GM19025 (cell line): ENCODE data around the gene SLC29A2.
"Not testable (repeated sequence)": the region's sequence is repeated elsewhere in the genome, so short reads cannot be mapped to it uniquely, and the experiment has no call there.

Experiments
- ATAC-seq: cut with Tn5 transposase; IDR thresholded peaks from one replicate; pipeline ENCODE4 v1.9.1; 2021; ENCODE audit warnings: mild to moderate bottlenecking, low read depth, moderate library complexity; ENCODE audit not compliant: unreplicated experiment

The SLC29A2 gene

DNA sequence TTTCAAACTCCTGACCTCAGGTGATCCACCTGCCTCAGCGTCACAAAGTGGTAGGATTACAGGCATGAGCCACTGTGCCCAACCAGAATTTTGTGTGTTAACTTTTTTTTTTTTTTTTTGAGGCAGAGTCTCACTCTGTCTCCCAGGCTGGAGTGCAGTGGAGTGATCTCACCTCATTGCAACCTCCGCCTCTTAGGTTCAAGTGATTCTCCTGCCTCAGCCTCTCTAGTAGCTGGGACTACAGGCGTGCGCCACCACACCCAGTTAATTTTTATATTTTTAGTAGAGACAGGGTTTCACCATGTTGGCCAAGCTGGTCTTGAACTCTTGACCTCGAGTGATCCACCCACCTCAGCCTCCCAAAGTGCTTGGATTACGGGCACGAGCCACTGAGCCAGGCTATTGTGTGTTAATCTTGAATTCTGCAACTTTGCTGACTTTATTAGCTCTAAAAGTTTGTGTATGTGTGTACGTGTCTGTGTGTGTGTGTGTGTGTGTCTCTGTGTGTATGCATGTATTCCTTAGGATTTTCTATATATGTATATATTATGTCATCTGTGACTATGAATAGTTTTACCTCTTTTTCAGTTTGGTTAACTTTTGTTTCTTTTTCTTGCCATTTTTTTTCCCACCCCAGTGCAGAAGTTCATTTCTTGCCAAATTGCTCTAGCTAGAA lies 20.9 kb downstream of the SLC29A2 start:
- not testable (repeated sequence) for ATAC-seq

- ATAC-seq, result no peak
Observed at GRCh38 chr11:66349084-66349386, 22.5 kb downstream of the SLC29A2 start.

- peak; percentile 31 for ATAC-seq
Observed at GRCh38 chr11:66347425-66348276, 23.9 kb downstream of the SLC29A2 start, which contains the start of gene B4GAT1. Gene B4GAT1, minus strand, starts transcription at chr11:66347629. Its CDS starts 84 bp downstream, at chr11:66347545.

DNA sequence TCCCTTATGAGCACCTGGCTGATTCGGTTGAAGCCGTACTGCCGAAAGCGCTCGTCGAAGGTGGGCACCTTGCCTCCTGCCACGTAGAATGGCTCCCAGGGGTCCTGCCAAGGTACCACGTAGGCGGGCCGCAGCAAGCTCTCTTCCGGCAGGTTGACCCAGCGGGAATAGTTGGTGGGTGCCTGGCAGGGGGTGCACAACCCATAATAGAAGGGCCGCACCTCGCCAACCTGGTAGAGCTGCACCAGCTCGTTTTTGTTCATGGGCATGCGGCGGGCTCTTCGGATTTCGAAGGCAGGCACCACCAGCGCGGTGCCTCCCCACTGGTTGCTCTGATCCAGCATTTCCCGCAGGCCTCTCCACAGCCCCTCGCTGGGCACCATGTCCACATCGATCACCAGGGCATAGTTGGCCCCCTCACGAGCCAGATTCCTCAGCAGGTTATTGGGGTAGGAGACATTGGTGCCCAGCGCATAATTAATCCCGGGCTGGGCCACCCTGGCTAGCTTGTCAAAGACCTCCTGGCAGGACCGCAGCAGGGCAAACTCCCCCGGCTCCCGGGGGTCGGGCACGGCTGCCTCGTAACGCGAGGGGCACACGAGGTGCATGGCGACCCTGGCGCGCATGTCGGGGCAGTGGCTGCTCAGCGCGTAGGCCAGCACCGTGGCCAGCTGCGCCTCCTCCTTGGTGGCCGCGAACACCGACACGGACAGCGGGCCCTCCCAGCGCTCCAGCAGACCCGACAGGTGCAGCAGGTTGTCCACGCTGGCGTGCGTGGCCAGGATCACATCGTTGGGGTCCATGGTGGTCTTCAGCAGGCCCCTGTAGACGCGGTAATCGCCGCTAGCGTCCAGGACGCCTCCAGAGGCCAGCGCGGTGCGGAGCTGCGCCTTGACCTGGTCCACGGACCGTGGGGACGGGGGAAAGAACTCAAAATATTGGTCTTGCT lies 24.8 kb downstream of the SLC29A2 start:
- ATAC-seq, result no peak

DNA sequence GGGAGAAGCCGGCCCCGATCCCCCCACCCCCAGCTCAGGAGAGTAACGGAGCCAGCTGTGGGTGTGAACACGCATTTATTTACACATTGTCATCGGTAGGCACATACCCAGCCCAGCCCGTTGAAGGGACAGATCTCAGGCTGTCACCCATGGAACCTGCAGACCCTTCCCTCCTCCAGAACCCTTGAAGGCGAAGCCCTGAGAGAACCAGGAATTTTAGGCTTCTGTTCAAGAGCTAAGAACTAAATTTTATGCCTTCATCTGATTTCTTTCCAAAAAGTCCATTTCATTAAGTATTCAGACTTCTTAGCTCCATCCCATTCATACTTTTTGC lies 26.3 kb downstream of the SLC29A2 start:
- no peak for ATAC-seq

GRCh38 chr11:66344550-66345315 lies 26.8 kb downstream of the SLC29A2 start, which contains the start of gene BRMS1:
Gene BRMS1, minus strand, starts transcription at chr11:66345104. Its CDS starts 2,870 bp downstream, at chr11:66342234.
- ATAC-seq, result peak; percentile 63

GRCh38 chr11:66343176-66343575 lies 28.4 kb downstream of the SLC29A2 start:
- ATAC-seq, result no peak

DNA sequence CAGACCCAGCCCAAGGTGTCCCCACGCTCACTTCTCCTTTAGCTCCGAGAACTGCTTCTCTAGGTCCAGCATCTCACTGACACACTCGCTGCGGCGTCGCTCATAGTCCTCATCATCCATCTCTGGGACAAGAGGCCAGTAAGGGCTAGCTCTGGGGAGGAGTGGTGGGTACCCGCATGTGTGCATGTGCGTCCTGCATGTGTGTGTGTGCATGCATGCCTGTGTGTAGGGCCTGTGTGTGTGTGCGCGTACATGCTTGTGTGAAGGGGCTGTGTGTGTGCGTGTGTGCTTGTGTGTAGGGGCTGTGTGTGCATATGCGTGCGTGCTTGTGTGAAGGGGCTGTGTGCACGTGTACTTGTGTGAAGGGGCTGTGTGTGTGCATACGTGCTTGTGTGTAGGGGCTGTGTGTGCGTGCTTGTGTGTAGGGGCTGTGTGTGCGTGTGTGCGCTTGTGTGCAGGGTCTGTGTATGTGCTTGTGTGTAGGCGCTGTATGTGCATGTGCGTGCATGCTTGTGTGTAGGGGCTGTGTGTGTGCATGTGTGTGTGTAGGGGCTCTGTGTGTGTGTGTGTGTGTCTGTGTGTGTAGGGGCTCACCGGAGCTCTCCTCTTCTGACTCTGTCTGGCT lies 29.9 kb downstream of the SLC29A2 start:
- no peak for ATAC-seq

DNA sequence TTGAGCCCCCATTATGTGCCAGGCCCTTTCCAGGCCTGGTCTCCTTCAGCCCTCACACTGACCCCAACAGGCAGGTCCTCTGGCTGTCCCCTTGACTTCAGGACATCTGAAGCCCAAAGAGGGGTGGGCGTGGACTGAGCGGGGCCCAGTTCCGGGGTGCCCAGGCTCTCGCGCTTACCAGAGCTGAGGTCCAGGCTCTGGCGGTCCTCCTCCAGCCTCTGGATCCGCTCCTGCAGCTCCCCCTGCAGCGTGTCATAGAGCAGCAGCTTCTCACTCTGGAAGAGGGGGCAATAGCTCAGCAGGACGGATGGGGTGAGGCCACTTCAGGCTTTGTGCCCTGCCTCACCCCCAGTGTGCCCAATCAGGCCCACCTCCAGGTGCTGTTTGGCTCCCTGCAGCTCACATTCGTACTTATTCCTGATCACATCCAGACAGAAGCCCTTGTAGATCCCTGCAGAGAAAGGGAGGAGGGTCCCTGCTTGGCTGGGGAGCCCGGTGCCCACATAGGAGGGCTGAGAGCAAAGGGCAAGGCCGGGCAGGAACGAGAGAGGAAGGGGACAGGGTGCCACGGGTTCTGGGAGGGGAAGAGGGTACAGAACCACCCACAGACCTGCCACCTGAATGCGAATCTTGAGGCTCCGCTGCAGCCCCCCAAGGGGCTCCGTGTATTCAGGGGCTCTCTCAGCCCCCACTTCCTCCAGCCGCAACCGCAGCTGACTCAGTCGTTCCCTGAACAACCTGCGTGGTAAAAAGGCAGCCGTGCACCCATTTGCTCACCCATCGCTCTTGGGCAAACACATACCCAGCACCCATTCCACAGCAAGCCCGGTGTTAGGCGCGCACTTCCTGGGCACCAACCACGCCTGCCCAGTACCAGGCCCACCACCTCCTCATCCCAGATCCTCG lies 30.7 kb downstream of the SLC29A2 start:
- no peak for ATAC-seq

- no peak for ATAC-seq
Observed at GRCh38 chr11:66339686-66340483, 31.7 kb downstream of the SLC29A2 start.

DNA sequence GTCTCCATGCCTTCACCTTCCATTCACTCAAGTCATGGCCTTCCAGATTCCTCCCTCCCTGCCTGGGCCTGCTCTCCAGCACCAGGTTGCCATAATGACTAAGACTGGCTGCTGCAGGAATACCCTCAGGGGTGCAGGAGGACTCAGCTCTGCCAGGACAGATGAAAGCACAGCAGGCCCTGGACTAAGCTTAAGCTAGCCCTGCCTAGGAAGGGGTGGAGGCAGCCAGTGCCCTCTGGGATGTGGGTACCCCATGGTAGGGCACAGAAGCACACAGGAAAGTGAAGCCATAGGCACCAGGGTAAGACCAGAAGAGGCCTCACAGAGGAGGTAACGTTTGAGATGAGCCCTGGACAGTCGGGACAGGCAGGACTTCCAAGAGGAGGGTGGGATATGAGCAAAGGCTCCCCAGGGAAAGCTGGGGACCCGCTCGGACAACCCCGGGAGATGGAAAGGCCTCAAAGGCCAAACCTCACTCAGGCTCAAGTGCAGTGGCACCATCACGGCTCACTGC lies 32.3 kb downstream of the SLC29A2 start:
- ATAC-seq, result no peak

GRCh38 chr11:66338276-66339161 lies 33.0 kb downstream of the SLC29A2 start:
- ATAC-seq, result no peak

DNA sequence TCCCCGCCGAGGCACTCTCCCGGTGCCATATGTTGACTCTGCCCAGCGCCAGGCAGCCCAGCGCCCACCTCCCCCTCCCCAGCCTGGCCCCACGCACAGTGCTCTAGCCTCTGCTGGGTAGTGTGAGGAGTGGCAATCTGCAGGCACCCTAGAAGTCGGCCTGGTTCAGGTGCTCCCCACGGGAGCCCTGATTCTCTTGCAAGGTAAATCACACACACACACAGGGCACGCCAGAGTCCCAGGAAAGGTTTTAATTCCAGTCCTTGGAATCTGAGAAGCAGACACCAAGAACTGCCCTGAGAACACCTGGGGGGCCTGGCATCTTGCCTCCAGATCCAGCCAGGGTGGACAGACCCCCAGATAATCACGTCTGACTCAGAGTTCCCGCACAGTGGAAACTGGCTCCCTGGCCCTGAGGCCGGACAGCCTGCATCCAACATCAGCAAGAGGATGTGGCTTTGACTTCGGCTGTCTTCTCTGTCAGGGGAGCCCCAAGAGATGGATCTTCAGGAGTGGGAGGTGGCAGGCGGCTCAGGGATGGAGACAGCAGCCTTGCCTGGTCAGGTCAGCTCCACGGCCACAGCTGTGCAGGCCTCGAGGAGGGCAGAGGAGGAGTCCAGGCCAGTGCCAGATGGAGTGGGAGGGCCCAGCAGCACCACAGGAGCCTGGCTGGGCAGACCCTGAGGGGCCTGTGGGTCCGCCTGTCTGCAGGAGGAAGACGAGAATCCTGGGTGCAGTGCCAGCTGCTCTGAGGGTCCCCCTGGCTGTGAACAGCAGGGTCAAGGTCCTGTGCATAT lies 34.3 kb downstream of the SLC29A2 start:
- no peak for ATAC-seq

- peak; percentile 84 for ATAC-seq
Observed at GRCh38 chr11:66336234-66337102, 35.1 kb downstream of the SLC29A2 start, which contains the start of gene RIN1. Gene RIN1, minus strand, starts transcription at chr11:66336434. Its CDS starts 32 bp downstream, at chr11:66336402.
